ENCODE data around the gene PRDM16. TPM values are rescaled to one million over a fixed set of nuclear protein-coding genes. Genes with fewer than 3 reads are reported as not detected.

PRDM16 gene
- total RNA-seq, 1 experiment from 2014 or later = not detected

Small RNA genes within 50 kb of the gene (microRNA-seq; reads per million reads assigned to microRNA genes)
- gene MIR4251 = not detected

Other genes starting within 250 kb of the PRDM16 start
- gene ACTRT2, start 47.7 kb upstream of the PRDM16 start, total RNA-seq (2022) = not detected in 2 replicates

Data from MCF 10A (cell line).